ENCODE measurements around the gene SLC25A26.

DNA sequence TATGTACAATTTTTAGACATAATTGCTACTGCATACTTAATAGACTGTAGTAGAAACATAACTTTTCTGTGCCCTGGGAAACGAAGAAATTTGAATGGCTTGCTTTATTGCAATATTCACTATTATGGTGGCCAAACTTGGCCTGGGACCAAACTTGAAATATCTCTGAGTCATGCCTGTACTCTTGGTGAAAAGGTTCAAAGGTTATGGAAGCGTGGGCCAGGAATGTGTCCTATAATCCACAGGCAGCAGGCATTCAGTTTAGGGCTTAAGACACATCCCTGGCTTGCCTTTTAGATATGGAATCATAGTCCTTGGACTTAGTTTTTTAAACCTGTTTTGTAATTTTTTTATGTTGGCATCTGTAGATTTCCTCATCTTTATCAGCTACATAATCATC is 155.8 kb downstream of the SLC25A26 start:
- no peak for TF ChIP-seq POLR2A (IDR thresholded peaks at IDR 0.05)
- TF ChIP-seq, protein P1, sequence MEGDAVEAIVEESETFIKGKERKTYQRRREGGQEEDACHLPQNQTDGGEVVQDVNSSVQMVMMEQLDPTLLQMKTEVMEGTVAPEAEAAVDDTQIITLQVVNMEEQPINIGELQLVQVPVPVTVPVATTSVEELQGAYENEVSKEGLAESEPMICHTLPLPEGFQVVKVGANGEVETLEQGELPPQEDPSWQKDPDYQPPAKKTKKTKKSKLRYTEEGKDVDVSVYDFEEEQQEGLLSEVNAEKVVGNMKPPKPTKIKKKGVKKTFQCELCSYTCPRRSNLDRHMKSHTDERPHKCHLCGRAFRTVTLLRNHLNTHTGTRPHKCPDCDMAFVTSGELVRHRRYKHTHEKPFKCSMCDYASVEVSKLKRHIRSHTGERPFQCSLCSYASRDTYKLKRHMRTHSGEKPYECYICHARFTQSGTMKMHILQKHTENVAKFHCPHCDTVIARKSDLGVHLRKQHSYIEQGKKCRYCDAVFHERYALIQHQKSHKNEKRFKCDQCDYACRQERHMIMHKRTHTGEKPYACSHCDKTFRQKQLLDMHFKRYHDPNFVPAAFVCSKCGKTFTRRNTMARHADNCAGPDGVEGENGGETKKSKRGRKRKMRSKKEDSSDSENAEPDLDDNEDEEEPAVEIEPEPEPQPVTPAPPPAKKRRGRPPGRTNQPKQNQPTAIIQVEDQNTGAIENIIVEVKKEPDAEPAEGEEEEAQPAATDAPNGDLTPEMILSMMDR (IDR thresholded peaks at IDR 0.05), result no peak

Data from body of pancreas (tissue), 4 donors.